ENCODE measurements around the gene MIA2.

DNA sequence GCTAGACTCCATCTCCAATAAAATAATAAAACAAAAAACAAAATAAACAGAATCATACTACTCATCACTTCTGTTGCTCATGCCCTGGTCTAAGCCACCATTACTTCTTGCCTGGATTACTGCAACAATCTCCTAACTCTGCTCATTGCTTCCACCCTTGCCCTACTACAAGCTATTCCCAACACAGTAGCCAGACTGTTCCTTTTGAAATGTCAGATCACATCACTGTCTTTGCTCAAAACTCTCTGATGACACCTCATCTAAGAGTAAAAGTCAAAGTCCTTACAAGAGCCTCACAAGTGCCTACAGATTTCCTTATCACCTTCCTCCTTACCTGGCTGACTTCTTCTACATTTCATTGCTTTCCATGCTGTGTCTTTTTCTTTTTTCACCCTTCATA is 188.5 kb downstream of the MIA2 start:
- TF ChIP-seq, protein P1, sequence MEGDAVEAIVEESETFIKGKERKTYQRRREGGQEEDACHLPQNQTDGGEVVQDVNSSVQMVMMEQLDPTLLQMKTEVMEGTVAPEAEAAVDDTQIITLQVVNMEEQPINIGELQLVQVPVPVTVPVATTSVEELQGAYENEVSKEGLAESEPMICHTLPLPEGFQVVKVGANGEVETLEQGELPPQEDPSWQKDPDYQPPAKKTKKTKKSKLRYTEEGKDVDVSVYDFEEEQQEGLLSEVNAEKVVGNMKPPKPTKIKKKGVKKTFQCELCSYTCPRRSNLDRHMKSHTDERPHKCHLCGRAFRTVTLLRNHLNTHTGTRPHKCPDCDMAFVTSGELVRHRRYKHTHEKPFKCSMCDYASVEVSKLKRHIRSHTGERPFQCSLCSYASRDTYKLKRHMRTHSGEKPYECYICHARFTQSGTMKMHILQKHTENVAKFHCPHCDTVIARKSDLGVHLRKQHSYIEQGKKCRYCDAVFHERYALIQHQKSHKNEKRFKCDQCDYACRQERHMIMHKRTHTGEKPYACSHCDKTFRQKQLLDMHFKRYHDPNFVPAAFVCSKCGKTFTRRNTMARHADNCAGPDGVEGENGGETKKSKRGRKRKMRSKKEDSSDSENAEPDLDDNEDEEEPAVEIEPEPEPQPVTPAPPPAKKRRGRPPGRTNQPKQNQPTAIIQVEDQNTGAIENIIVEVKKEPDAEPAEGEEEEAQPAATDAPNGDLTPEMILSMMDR (IDR thresholded peaks at IDR 0.05; ENCODE audit: insufficient read depth, low read length): no peak
- TF ChIP-seq POLR2AphosphoS5 (IDR thresholded peaks at IDR 0.05; ENCODE audit: low read depth): no peak
- no peak for TF ChIP-seq REST (IDR thresholded peaks at IDR 0.05; ENCODE audit: insufficient replicate concordance, low read depth)
- TF ChIP-seq SPI1 (IDR thresholded peaks at IDR 0.05; ENCODE audit: borderline replicate concordance, low read depth): no peak
